HG03159 (cell line): ENCODE results near the gene ARHGAP21.

ENCODE experiments used
- ATAC-seq: cut with Tn5 transposase; IDR thresholded peaks from one replicate; pipeline ENCODE4 v1.9.1; 2021; ENCODE audit warnings: mild to moderate bottlenecking, moderate library complexity; ENCODE audit not compliant: unreplicated experiment

The ARHGAP21 gene

GRCh38 chr10:24542314-24543270, 181.1 kb downstream of the ARHGAP21 start:
- ATAC-seq: no peak

- ATAC-seq: no peak
These were observed 182.4 kb downstream of the ARHGAP21 start for GRCh38 chr10:24541239-24541753.

GRCh38 chr10:24536636-24537035, 187.1 kb downstream of the ARHGAP21 start:
- no peak for ATAC-seq

GRCh38 chr10:24533981-24534380, 189.7 kb downstream of the ARHGAP21 start:
- no peak for ATAC-seq
